ENCODE results near the gene KIF23. TPM values are rescaled to one million over a fixed set of nuclear protein-coding genes. Genes with fewer than 3 reads are reported as not detected.
A peak's percentile ranks its signal among the peaks of the same experiment; 100 is the strongest.

Gene KIF23
- total RNA-seq, 1 donor from 2014 or later = 2.7 TPM

GRCh38 chr15:69457304-69458280 is 43.4 kb downstream of the KIF23 start:
- Histone ChIP-seq H3K9me3 (no peaks in the 10 kb centered on the region), H3K4me1 (peaks cover 31% of the 10 kb centered on the region), H3K36me3 (peaks cover 35% of the 10 kb centered on the region), H3K27ac (no peak overlapping the region), H3K4me3 (no peak overlapping the region), H3K27me3 (no peaks in the 10 kb centered on the region)
- DNase-seq (no peak), ATAC-seq (no peak)
- TF ChIP-seq CTCF (IDR thresholded peaks at IDR 0.05) = no peak
- intact Hi-C loops (cut with DNase I) = no loop called here

GRCh38 chr15:69459066-69459465 is 44.9 kb downstream of the KIF23 start:
- H3K27me3 ChIP-seq = no peaks in the 10 kb centered on the region
- H3K27ac ChIP-seq = no peak overlapping the region
- DNase-seq = no peak
- H3K4me3 ChIP-seq = no peak overlapping the region
- H3K36me3 ChIP-seq = peaks cover 35% of the 10 kb centered on the region
- intact Hi-C loops (cut with DNase I) = no loop called here
- no peaks in the 10 kb centered on the region for H3K9me3 ChIP-seq
- H3K4me1 ChIP-seq = peaks cover 29% of the 10 kb centered on the region
- ATAC-seq = no peak
- TF ChIP-seq CTCF (IDR thresholded peaks at IDR 0.05) = no peak

GRCh38 chr15:69460481-69460880 is 46.3 kb downstream of the KIF23 start:
- no peak for ATAC-seq
- H3K4me3 ChIP-seq = no peak overlapping the region
- TF ChIP-seq CTCF (IDR thresholded peaks at IDR 0.05) = no peak
- intact Hi-C loops (cut with DNase I) = no loop called here
- peaks cover 15% of the 10 kb centered on the region for H3K4me1 ChIP-seq
- peaks cover 21% of the 10 kb centered on the region for H3K36me3 ChIP-seq
- no peaks in the 10 kb centered on the region for H3K27me3 ChIP-seq
- H3K27ac ChIP-seq = no peak overlapping the region
- H3K9me3 ChIP-seq = no peaks in the 10 kb centered on the region
- DNase-seq = no peak

DNA sequence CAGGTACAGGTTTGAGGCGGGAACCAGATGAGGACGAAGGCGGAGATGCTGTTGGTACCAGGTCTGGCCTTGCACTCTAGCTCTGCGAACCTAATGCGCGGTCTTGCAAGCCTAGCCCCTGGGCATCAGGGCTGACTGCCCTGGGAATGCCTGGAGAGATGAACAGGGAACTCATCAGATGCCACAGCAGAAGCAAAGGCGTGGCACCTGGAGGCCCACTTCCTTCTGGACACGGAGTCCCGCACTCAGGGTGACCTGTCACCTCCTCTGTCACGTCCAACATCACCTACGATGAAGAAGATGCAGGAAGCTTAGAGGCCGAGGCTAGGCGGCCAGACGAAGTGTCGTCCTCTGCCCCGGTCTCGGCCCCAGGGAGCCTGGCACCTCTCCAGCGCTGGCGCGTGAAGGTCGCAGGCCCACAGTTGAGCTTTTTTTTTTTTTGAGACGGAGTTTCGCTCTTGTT is 47.9 kb downstream of the KIF23 start:
- peak; percentile 5 for ATAC-seq
- TF ChIP-seq CTCF (IDR thresholded peaks at IDR 0.05) = no peak
- Histone ChIP-seq H3K4me1 (peaks cover 12% of the 10 kb centered on the region), H3K4me3 (peak overlapping the region; percentile 60), H3K9me3 (no peaks in the 10 kb centered on the region), H3K27ac (peak overlapping the region; percentile 91), H3K27me3 (no peaks in the 10 kb centered on the region), H3K36me3 (peaks cover 5% of the 10 kb centered on the region)
- intact Hi-C loops (cut with DNase I) = no loop called here
- peak; percentile 81 for DNase-seq

DNA sequence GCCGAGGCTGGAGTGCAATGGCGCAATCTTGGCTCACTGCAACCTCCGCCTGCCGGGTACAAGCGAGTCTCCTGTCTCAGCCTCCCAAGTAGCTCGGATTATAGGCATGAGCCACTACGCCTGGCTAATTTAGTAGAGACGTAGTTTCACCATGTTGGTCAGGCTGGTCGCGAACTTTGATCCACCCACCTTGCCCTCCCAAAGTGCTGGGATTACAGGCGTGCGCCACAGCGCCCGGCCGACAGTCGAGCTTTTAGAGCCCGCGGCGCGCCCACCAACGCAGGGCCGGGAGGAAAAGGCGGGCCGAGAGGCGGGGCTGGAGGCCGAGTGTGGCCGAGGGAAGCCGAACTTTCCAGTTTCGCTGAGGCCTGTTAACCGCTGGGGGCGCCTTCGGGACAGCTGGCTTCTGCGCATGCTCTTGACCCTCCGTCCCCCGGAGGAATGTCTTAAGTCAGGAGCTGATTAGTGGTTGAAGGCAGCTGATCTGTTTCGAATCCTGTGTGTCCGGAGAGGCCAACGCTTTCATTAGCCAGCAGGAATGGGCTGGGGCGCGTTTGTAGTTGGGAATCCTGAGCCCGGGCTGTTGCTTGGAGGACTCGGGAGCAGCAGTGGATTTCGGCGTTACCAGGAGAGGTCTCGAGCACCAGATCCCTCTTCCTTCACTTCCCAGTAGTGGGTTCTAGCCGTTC is 48.5 kb downstream of the KIF23 start:
- DNase-seq = peak; percentile 97
- Histone ChIP-seq H3K27me3 (no peaks in the 10 kb centered on the region), H3K27ac (peak overlapping the region; percentile 91), H3K9me3 (no peaks in the 10 kb centered on the region), H3K36me3 (no peaks in the 10 kb centered on the region), H3K4me1 (peaks cover 12% of the 10 kb centered on the region), H3K4me3 (peak overlapping the region; percentile 60)
- intact Hi-C loops (cut with DNase I) = no loop called here
- ATAC-seq = peak; percentile 97
- peak; percentile 90 for TF ChIP-seq CTCF (IDR thresholded peaks at IDR 0.05)
